ENCODE measurements around the gene COPRS. TPM values are rescaled to one million over a fixed set of nuclear protein-coding genes. Genes with fewer than 3 reads are reported as not detected.
"Not testable (repeated sequence)": the region's sequence is repeated elsewhere in the genome, so short reads cannot be mapped to it uniquely, and the experiment has no call there.

Gene COPRS
- total RNA-seq, 2 donors from 2014 or later: 15.9 to 23.6 TPM

DNA sequence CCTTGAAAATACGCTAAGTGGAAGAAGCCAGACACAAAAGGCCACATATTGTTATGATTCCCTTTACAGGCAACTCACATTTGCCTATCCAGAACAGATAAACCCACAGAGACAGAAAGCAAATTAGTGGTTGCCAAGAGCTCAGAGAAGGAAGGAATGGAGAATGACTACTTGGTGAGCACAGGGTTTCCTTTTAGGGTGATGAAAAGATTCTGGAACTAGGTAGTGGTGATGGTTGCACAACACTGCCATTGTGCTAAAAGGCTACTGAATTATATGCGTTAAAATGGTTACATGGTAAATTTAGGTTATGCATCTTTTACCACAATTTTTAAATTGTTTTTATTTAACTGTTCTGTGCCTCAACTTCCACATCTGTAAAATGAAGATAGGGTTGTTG is 4.4 kb downstream of the COPRS start:
- ATAC-seq: no peak
- intact Hi-C loops (cut with DNase I, micrococcal nuclease): no loop called here
- no peak for DNase-seq

DNA sequence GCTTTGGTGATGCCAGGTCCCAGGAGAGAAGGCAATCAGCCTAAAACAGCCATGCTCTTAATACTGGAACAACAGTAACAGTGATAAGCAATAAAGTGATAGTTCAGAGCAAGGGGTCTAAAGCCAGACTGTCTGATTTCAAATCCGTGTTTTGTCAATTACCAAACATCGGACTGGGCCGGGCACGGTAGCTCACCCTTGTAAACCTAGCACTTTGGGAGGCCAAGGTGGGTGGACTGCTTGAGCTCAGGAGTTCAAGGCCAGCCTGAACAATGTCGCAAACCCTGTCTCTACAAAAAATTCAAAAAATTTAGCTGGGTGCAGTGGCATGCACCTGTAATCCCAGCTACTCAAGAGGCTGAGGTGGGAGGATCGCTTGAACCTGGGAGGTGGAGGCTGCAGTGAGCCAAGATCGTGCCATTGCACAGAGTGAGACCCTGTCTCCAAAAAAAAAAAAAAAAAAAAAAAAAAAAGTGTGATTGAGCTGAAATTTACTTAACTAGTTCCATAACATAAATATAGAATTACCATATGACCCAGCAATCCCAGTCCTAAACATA is 5.1 kb downstream of the COPRS start:
- intact Hi-C loops (cut with DNase I, micrococcal nuclease): no loop called here
- ATAC-seq (no peak), DNase-seq (no peak)

GRCh38 chr17:31845291-31845690 is 13.8 kb downstream of the COPRS start:
- DNase-seq (no peak), ATAC-seq (no peak)
- intact Hi-C loops (cut with DNase I, micrococcal nuclease): loop anchor here in 1 of 2 donors (10.0 kb wide), 1 partner anchor 410 kb away; no protein-coding TSS in a partner anchor

GRCh38 chr17:31843070-31843745 is 15.8 kb downstream of the COPRS start:
- intact Hi-C loops (cut with DNase I, micrococcal nuclease): loop anchor here in 1 of 2 donors (2.0 to 10.0 kb wide), 2 partner anchors 284 to 408 kb away; no protein-coding TSS in a partner anchor
- ATAC-seq (peak; percentile 77), DNase-seq (peak; percentile 72 to 81)

DNA sequence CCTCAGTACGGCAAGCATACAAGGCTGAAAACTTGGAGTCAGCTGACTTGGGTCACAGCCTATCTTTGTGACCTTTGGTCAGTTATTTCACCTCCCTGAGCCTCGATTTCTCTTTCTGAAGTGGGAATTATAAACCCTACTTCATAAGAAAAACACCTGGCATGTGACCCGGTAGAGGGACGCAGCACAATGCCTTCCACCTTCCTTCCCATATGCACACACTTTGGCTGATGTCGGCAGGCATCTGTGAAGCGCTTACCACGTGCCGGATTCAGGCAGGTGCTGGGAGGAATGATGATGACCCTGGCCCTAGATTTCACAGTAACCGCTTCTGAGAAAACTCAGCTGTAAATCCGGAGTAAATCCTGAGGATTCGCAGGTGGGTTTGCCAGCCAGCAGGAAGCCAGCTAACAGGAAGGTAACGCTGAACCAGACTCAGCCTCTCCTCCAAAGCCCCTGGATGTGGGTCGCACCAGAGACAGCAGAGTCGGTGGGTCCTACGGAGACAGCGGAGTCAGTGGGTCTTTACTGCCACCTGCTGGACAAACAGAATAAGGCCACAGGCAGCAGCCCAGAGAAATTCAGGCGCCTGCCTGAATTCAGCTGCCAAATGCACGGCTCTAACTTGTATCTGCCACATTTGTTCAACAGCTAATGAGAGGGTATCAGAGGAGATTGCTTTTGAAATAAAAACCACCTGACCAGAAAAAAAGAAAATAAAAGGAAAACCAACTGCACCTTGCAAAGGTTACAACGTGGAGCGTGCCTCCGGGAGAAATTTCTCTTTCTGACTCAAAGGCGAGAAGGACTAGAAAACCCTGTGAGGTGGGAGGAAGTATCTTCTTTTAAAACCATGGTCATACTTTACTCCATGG is 16.6 kb downstream of the COPRS start:
- intact Hi-C loops (cut with DNase I, micrococcal nuclease): loop anchor here in 1 of 2 donors (2.0 to 10.0 kb wide), 2 partner anchors 284 to 408 kb away; no protein-coding TSS in a partner anchor
- peak; percentile 65 to 72 for DNase-seq
- ATAC-seq: peak; percentile 87

- ATAC-seq (peak; percentile 66), DNase-seq (no peak)
- intact Hi-C loops (cut with DNase I, micrococcal nuclease): loop anchor here in 1 of 2 donors (2.0 to 10.0 kb wide), 2 partner anchors 283 to 407 kb away; no protein-coding TSS in a partner anchor
These were observed 17.2 kb downstream of the COPRS start for GRCh38 chr17:31841850-31842194.

GRCh38 chr17:31838636-31839225 is 20.3 kb downstream of the COPRS start:
- intact Hi-C loops (cut with DNase I, micrococcal nuclease): no loop called here
- ATAC-seq: no peak
- DNase-seq: no peak

DNA sequence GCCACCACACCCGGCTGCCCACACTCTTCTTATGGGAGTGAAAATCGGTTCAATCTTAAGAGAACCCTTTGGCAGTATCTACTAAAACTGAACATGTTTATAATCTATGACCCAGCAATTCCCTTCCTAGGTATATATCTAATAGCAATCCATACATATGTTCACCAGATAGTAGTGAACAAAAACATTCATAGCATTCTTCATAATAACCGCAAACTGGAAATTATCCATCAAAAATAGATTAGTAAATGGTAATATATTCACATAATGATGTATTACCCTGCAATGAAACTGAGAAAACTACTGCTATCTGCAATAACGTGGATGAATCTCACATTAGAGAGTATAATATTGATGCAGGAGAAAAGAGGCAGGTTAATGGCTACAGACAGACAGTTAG is 23.1 kb downstream of the COPRS start:
- no peak for ATAC-seq
- intact Hi-C loops (cut with DNase I, micrococcal nuclease): no loop called here
- DNase-seq: no peak

GRCh38 chr17:31834448-31834847 is 24.6 kb downstream of the COPRS start:
- intact Hi-C loops (cut with DNase I, micrococcal nuclease): no loop called here
- ATAC-seq (no peak), DNase-seq (no peak)

GRCh38 chr17:31832746-31833145 is 26.3 kb downstream of the COPRS start:
- ATAC-seq (no peak), DNase-seq (no peak)
- intact Hi-C loops (cut with DNase I, micrococcal nuclease): no loop called here

GRCh38 chr17:31830971-31831858 is 27.8 kb downstream of the COPRS start:
- intact Hi-C loops (cut with DNase I, micrococcal nuclease): no loop called here
- DNase-seq (no peak), ATAC-seq (no peak)

GRCh38 chr17:31829649-31830048 is 29.4 kb downstream of the COPRS start:
- ATAC-seq (no peak), DNase-seq (no peak)
- intact Hi-C loops (cut with DNase I, micrococcal nuclease): loop anchor here in 1 of 2 donors (10.0 kb wide), 1 partner anchor 125 kb away; no protein-coding TSS in a partner anchor

DNA sequence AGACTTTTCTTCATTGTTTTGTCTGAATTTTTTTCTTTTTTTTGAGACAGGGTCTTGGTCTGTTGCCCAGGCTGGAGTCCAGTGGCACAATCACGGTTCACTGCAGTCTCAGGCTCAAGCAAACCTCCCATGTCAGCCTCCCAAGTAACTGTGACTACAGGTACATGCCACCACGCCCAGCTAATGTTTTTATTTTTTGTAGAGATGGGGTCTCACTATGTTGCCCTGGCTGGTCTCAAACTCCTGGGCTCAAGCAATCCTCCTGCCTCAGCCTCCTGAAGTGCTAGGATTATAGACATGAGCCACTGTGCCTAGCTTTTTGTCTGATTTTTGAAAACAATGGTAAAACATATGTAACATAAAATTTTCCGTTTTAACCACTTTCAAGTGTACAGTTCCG is 30.1 kb downstream of the COPRS start:
- DNase-seq, ATAC-seq: not testable (repeated sequence)
- intact Hi-C loops (cut with DNase I, micrococcal nuclease): loop anchor here in 1 of 2 donors (10.0 kb wide), 1 partner anchor 124 kb away; no protein-coding TSS in a partner anchor

DNA sequence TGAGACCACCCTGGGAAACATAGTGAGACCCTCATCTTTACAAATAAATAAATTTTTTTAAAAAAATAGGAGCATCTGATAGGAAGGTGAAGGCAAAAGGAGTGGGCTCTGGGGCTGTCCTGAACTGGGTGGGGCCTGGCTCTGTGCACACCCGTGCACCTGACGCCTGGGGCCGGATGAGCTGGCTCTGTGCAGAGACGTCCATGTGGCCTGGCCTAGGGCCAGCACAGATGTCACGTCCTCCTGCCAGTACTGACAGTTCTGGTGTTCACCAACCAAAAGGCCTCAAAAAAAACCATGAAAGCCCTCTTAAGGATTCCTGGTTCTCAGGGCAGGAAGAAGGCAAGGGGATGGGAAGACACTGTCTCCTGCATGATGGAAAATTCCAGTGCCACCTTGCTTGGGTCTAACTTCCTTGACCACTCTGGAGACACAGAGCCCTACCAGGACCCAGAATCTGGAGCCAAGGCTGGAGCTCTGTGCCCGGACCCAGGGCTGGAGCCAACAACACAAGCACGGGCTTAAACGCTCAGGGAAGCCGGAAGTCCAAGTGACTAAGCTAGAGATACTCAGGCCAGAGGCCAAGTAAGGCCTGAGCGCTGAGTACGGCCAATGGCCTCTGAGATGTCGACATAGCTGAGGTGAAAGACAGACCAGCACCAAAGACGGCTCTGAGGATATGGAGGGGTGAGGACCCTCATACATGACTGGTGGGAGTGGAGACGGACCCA is 32.9 kb downstream of the COPRS start:
- peak; percentile 64 for ATAC-seq

GRCh38 chr17:31824766-31825360 is 34.2 kb downstream of the COPRS start:
- intact Hi-C loops (cut with DNase I, micrococcal nuclease): loop anchor here in 1 of 2 donors (10.0 kb wide), 1 partner anchor 120 kb away; no protein-coding TSS in a partner anchor
- no peak for DNase-seq
- no peak for ATAC-seq

More for the DNA sequence above, 32.9 kb downstream of the COPRS start:
- intact Hi-C loops (cut with DNase I, micrococcal nuclease): loop anchor here in 1 of 2 donors (10.0 kb wide), 1 partner anchor 121 kb away; no protein-coding TSS in a partner anchor
- peak in 1 of 2 donors; percentile 37 for DNase-seq

DNA sequence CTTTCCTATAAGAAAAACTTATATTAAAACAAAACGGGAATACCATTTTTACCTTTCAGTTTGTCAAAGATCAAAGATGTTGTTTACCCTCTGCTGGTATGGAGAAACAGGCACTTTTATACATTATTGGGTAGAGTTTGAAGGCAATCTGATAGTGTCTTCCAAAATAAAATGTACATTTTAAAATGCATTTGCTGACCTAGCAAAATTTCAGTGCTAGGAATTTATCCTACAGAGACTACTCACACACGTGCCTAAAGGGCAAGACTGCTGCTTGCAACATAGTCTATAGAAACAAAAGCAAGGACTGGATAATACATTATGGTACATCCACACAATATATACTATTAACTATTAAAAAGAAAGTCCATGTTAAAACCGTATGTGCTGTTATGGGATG is 36.0 kb downstream of the COPRS start:
- no peak for ATAC-seq
- intact Hi-C loops (cut with DNase I, micrococcal nuclease): loop anchor here in 1 of 2 donors (10.0 kb wide), 1 partner anchor 118 kb away; no protein-coding TSS in a partner anchor
- no peak for DNase-seq

Data from left colon (tissue), 2 donors.